Midbrain (tissue), 1 donor: ENCODE data around the gene UNC13B.
A peak's percentile ranks its signal among the peaks of the same experiment; 100 is the strongest.
"Not testable (repeated sequence)": the region's sequence is repeated elsewhere in the genome, so short reads cannot be mapped to it uniquely, and the experiment has no call there.

Source experiments
- DNase-seq: peaks from one replicate; lab custom pipeline; 2025; lab: John Stamatoyannopoulos, UW

The UNC13B gene

GRCh38 chr9:35161713-35162604 is at the start of gene UNC13B:
Gene UNC13B (plus strand): TSS chr9:35162009. CDS start chr9:35162284, 275 bp downstream.
- peak; percentile 95 for DNase-seq

GRCh38 chr9:35112257-35113020 is 49.4 kb upstream of the UNC13B start:
- DNase-seq = peak; percentile 27

DNA sequence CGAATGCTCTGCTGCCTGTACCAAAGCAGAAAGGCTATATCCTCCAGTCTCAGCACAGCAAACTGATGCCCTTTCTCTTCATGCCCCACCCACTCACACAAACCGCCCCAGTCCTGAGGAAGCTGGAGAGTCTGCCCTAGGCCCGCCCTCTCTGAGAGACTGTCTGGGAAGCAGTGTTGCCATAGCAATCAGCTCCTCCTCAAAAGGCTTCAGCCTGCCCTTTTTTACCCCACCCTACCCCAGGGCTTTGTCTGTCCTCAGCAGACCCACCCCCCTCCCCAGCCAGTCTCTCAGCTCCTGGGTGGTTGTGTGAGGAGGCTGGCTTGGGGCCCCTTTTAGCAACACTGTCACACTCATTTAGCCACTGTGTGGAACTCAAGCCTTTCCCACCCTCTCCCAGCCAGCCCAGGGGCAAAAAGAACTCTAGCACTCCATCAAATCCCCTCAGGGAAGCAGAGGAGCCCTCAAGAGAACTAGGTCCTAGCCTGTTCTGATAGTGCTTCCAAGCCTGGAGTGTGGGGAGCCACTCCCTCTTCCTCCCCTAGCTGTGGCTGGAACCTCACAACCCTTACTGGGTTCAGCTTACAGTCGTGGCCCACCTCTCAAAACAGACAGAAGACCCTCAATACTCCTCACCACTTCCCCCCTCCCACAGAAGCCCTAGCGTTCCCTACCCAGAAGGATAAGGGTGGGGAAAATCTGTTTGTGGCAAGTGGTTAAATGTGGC is 47.5 kb upstream of the UNC13B start:
- DNase-seq = peak; percentile 78

- peak; percentile 4 for DNase-seq
These were observed 46.8 kb upstream of the UNC13B start for GRCh38 chr9:35114840-35115628.

- peak; percentile 90 for DNase-seq
These were observed 45.9 kb upstream of the UNC13B start, which contains the start of gene ATOSB for GRCh38 chr9:35115680-35116538. Gene ATOSB (minus strand): TSS chr9:35115862. CDS start chr9:35108274, 7,588 bp downstream.

- no peak for DNase-seq
These were observed 45.3 kb upstream of the UNC13B start for GRCh38 chr9:35116539-35116897.

DNA sequence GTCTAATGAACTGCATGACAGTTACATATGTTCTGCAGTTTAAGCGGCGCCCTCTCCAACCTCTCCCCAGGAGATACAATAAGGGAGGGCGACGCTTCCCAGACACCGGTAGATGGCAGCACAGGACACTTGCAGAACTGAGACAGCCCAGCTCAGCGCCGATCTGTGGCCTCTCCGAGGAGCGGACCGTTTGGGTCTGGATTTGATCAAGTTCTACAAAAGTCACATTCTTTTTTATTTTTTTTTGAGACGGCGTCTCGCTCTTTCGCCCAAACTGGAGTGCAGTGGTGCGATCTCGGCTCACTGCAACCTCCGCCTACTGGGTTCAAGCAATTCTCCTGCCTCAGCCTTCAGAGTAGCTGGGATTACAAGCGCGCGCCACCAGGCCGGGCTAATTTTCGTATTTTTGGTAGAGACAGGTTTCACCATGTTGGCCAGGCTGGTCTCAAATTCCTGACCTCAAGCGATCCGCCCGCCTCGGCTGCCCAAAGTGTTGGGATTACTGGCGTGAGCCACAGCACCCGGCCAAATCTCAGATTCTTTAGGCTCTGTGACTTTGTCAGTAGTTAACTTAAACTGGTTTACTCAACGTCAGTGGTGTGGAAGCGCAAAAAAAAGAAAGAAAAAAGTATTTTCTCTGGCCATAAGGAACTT is 44.8 kb upstream of the UNC13B start:
- DNase-seq = peak; percentile 92

DNA sequence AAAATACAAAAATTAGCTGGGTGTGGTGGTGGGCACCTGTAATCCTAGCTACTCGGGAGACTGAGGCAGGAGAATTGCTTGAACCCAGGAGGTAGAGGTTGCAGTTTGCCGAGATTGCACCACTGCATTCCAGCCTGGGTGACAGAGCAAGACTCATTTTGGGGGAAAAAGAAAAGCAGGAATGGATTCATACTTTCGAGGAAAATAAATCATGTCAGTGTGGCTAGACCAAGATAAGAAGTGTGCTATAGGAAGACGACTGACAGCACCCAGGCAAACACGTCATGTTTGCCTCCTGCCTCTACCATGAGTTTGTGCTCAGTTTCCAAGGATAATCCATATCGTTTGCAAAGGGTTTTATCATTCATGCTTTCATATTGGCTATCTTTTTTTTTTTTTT is 26.9 kb upstream of the UNC13B start:
- DNase-seq = no peak

DNA sequence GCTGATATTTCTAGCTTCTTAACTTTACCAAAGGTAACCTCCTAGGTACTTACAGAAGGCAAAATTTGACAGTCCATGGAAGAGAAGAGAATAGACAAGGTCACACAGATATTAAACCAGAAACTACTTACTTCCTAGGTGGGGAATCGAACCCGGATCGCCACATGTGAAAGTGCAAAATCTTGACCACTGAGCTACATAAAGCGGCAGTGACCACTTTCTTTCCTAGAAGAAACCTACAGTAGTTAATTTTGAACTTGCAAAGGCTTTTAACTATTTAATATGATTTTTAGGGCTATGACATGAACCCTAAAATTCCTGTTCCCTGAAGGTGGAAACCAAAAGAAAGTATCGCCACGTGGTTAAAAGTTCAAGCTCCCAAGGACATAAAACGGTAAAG is 25.8 kb upstream of the UNC13B start:
- no peak for DNase-seq

- no peak for DNase-seq
These were observed 24.9 kb upstream of the UNC13B start for GRCh38 chr9:35136866-35137265.

GRCh38 chr9:35140093-35140492 is 21.7 kb upstream of the UNC13B start:
- DNase-seq = no peak

DNA sequence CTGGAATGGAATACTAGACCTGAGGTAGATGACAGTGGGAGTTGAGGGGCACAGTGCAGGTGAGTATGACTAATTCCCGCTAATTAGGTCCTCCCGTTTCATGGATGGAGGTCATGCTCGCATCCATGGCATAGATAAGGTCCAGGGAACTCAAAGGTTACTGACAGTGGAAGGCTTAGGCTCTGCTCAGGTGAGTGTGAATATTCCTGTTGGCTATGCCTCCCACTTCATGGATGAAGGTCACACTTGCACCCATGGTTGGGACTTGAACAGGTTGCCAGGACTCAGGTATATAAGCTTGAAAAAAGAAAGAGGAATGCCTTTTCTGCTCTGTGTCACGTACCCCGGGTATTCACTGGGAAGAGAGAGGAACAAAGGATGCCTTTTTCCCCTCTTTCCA is 19.8 kb upstream of the UNC13B start:
- no peak for DNase-seq

- DNase-seq = not testable (repeated sequence)
These were observed 13.8 kb upstream of the UNC13B start for GRCh38 chr9:35147941-35148563.

- no peak for DNase-seq
These were observed 8.9 kb upstream of the UNC13B start for GRCh38 chr9:35152926-35153325.

- DNase-seq = no peak
These were observed 5.0 kb upstream of the UNC13B start for GRCh38 chr9:35156781-35157180.

GRCh38 chr9:35157836-35158235 is 4.0 kb upstream of the UNC13B start:
- not testable (repeated sequence) for DNase-seq

- no peak for DNase-seq
These were observed 3.1 kb upstream of the UNC13B start for GRCh38 chr9:35158501-35159280.

- DNase-seq = no peak
These were observed 951 bp downstream of the UNC13B start for GRCh38 chr9:35162605-35163315.
